Right atrium auricular region (tissue), 2 donors: Measurements from ENCODE around the gene ZMPSTE24. TPM values are rescaled to one million over a fixed set of nuclear protein-coding genes. Genes with fewer than 3 reads are reported as not detected.

ENCODE experiments used
- DNase-seq: peaks from one replicate; pipeline ENCODE4 v3.0.0-alpha.2; 2019; ENCODE audit warnings: low spot score
- H3K27ac ChIP-seq, 2 donors: fragments of 200-600 bp; sonication (generic); 1 replicate in 1 of 2; 2 replicates in 1 of 2; pipeline ENCODE4 v1.5.1; 2016 to 2019
- H3K27me3 ChIP-seq, 2 donors: fragments of 200-600 bp; sonication (generic); one replicate each; pipeline versions ENCODE4 v1.5.1 to v1.6.0; 2017 to 2019
- H3K36me3 ChIP-seq: fragments of 200-600 bp; sonication (generic); one replicate; pipeline ENCODE4 v1.5.1; 2016
- H3K4me1 ChIP-seq, 2 donors: fragments of 200-600 bp; sonication (generic); one replicate each; pipeline versions ENCODE4 v1.5.1 to v1.6.0; 2017 to 2019
- H3K4me3 ChIP-seq, 2 donors: fragments of 200-600 bp; sonication (generic); 1 replicate in 1 of 2; 2 replicates in 1 of 2; pipeline ENCODE4 v1.5.1; 2017 to 2019; ENCODE audit warnings: mild to moderate bottlenecking in 1 of 2, moderate library complexity in 1 of 2
- H3K9me3 ChIP-seq, 2 donors: fragments of 200-600 bp; sonication (generic); one replicate each; pipeline ENCODE4 v1.5.1; 2019
- CTCF ChIP-seq, 2 donors: fragments of 200-600 bp; sonication (generic); IDR thresholded peaks; one replicate each; pipeline ENCODE4 v1.5.1; 2019; ENCODE audit warnings: antibody characterized with exemption in 2 of 2
- total RNA-seq, 2 donors: library from RNA; depleted of rRNA; stranded (reverse); fragments of >200 nt; gene quantifications; one replicate each; pipeline ENCODE4 v1.1.0, GENCODE V29; 2016

The ZMPSTE24 gene
- total RNA-seq, 2 donors from 2014 or later = 23.8 to 43.2 TPM

GRCh38 chr1:40307186-40307585 is 49.1 kb downstream of the ZMPSTE24 start:
- TF ChIP-seq CTCF (IDR thresholded peaks at IDR 0.05) = no peak
- H3K27me3 ChIP-seq = no peaks in the 10 kb centered on the region
- no peak overlapping the region for H3K27ac ChIP-seq
- no peak overlapping the region for H3K4me3 ChIP-seq
- no peak for DNase-seq
- no peaks in the 10 kb centered on the region for H3K36me3 ChIP-seq
- no peaks in the 10 kb centered on the region for H3K4me1 ChIP-seq
- no peaks in the 10 kb centered on the region for H3K9me3 ChIP-seq

DNA sequence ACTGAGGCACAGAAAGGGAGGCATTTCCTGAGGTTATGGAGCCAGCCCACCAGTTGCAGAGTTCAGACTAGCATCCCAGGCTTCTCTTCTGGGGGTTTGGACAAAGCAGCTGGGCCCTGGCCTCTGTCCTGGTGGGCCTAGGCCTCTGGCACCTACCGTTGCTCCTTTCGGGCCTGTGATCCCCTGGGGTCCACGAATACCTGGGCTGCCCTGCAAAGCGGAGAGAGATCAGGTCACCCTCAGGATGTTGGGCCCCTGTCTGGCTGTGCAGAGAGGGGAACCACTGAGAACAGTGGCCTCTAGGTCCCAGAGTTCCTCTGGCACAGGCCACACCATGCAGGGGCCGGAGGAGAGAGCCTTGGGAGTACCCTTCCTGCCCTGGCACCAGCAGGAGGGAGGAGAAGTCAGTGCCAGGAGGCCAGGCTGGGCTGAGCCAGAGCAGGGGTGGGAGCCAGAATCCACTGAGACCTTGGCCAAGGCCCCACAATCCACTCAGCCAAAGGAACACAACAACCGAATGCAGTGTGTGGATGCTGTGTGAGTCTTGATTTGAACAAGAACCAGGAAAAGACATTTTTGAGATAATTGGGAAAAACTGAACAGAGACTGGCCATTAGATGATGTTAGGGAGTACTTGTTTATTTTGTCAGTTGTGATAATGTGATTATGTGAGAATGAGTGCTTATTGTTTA is 50.1 kb downstream of the ZMPSTE24 start:
- DNase-seq = no peak
- H3K27ac ChIP-seq = no peak overlapping the region
- H3K9me3 ChIP-seq = no peaks in the 10 kb centered on the region

DNA sequence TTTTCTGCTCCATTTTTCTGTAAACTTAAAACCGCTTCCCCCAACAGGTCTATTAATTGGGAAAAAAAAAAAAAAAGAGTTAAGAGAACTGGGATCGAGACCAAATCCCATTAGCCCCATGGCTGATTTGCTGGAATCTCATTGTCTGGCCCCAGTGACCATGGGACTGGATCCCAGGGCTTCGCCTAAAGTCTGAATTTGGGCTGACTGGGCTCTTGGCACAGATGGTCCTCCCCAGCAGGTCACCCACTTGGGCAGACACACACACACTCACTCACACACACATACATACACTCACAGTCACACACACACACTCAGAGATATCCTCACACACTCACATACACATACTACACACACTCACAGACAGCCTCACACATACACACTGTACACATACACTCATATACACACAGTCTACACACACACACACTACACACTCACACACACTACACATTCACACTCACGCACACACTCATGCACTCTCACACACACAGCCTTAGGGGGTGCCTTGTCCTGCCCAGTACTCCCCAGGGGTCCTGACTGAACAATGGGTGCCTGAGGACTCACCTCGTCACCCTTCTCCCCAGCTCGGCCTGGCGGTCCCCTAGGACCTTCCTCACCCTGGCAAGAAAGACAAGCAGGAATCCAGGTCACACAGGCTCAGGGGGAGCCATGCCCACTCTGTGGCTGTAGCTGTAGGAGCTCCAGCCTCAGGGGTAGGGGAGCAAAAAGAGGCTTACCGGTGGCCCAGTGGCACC is 51.5 kb downstream of the ZMPSTE24 start:
- Histone ChIP-seq H3K36me3 (no peaks in the 10 kb centered on the region), H3K27me3 (no peaks in the 10 kb centered on the region), H3K9me3 (no peaks in the 10 kb centered on the region), H3K4me1 (no peaks in the 10 kb centered on the region), H3K4me3 (no peak overlapping the region), H3K27ac (no peak overlapping the region)
- TF ChIP-seq CTCF (IDR thresholded peaks at IDR 0.05) = no peak
- no peak for DNase-seq

More for the DNA sequence above, 50.1 kb downstream of the ZMPSTE24 start:
- TF ChIP-seq CTCF (IDR thresholded peaks at IDR 0.05) = no peak
- Histone ChIP-seq H3K4me3 (no peak overlapping the region), H3K4me1 (no peaks in the 10 kb centered on the region), H3K27me3 (no peaks in the 10 kb centered on the region), H3K36me3 (no peaks in the 10 kb centered on the region)

- peaks cover 0 to 4% of the 10 kb centered on the region in 2 donors for H3K4me1 ChIP-seq
- TF ChIP-seq CTCF (IDR thresholded peaks at IDR 0.05) = no peak
Measured at GRCh38 chr1:40310129-40310461, 52.1 kb downstream of the ZMPSTE24 start.

DNA sequence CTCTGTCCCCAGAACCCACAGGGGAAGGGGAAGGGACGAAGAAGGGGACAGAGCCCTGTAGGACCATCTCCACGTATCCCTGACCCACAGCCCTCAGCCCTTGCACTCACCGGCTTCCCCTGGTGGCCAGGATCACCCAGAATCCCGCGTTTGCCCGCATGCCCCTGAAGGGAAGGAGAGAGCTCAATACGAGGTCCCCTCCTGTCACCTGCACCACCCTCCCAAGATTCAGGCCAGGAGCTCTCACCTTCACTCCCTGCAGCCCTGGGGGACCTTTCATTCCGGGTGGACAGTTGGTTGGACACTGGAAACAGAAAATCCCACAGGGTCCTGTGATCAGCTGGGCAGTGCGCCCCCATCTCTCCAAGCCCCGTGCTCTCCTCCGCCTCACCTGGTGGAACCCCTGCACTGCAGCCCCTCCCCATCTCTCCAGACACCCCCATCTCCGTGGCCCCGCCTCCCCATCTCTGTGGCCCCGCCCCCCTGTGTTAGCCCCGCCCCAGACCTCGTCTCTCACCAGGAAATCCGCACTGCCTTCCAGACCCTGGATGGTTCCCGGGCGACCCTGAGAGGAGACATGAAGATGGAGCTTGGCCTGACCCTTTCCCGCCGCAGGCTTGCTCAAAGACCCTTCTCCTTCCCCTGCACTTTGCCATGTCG is 53.1 kb downstream of the ZMPSTE24 start:
- Histone ChIP-seq H3K4me1 (peaks cover 0 to 13% of the 10 kb centered on the region in 2 donors), H3K36me3 (no peaks in the 10 kb centered on the region), H3K27ac (no peak overlapping the region), H3K4me3 (no peak overlapping the region), H3K9me3 (no peaks in the 10 kb centered on the region), H3K27me3 (no peaks in the 10 kb centered on the region)
- no peak for DNase-seq
- TF ChIP-seq CTCF (IDR thresholded peaks at IDR 0.05) = no peak

More at GRCh38 chr1:40310129-40310461, 52.1 kb downstream of the ZMPSTE24 start:
- H3K36me3 ChIP-seq = no peaks in the 10 kb centered on the region
- no peak overlapping the region for H3K27ac ChIP-seq
- no peaks in the 10 kb centered on the region for H3K9me3 ChIP-seq
- no peak overlapping the region for H3K4me3 ChIP-seq
- no peak for DNase-seq
- no peaks in the 10 kb centered on the region for H3K27me3 ChIP-seq
